RWPE2 (cell line): ENCODE results near the gene CD300H.

Source experiments
- ATAC-seq: fragments of 200-7000 bp; cut with Tn5 transposase; 3 replicates; pipeline ENCODE4 v1.9.1; 2021; ENCODE audit warnings: low read depth
- DNase-seq: peaks from one replicate; pipeline ENCODE4 v3.0.0-alpha.2; 2020; ENCODE audit warnings: low spot score
- H3K27ac ChIP-seq: fragments of 450-650 bp; 2 replicates; pipeline ENCODE4 v1.5.1; 2017; ENCODE audit warnings: mild to moderate bottlenecking; ENCODE audit not compliant: poor library complexity, severe bottlenecking
- H3K27me3 ChIP-seq: fragments of 250-450 bp; sonication (Bioruptor Pico); 2 replicates; pipeline ENCODE4 v1.5.1; 2021; ENCODE audit warnings: mild to moderate bottlenecking, moderate library complexity; ENCODE audit not compliant: insufficient read depth, poor library complexity, severe bottlenecking
- H3K36me3 ChIP-seq: fragments of 250-450 bp; sonication (Bioruptor Pico); 2 replicates; pipeline ENCODE4 v1.5.1; 2020; ENCODE audit warnings: low read depth, mild to moderate bottlenecking, moderate library complexity
- H3K4me1 ChIP-seq: fragments of 250-450 bp; sonication (Bioruptor Pico); 2 replicates; pipeline ENCODE4 v1.5.1; 2021; ENCODE audit warnings: mild to moderate bottlenecking, moderate library complexity; ENCODE audit not compliant: insufficient read depth, poor library complexity, severe bottlenecking
- H3K4me3 ChIP-seq: fragments of 250-450 bp; sonication (Bioruptor Pico); 2 replicates; pipeline ENCODE4 v1.5.1; 2021; ENCODE audit warnings: mild to moderate bottlenecking, moderate library complexity; ENCODE audit not compliant: severe bottlenecking
- H3K9me3 ChIP-seq: fragments of 250-450 bp; sonication (Bioruptor Pico); 2 replicates; pipeline ENCODE4 v1.5.1; 2021; ENCODE audit warnings: mild to moderate bottlenecking, moderate library complexity; ENCODE audit not compliant: severe bottlenecking
- CTCF ChIP-seq: fragments of 450-650 bp; IDR thresholded peaks from one replicate; pipeline ENCODE4 v1.5.1; 2017; ENCODE audit warnings: mild to moderate bottlenecking, moderate library complexity; ENCODE audit not compliant: poor library complexity, severe bottlenecking

CD300H gene

GRCh38 chr17:74603746-74604145, 36.4 kb upstream of the CD300H start:
- Histone ChIP-seq H3K4me1 (peaks cover 21% of the 10 kb centered on the region), H3K4me3 (no peak overlapping the region), H3K27me3 (no peaks in the 10 kb centered on the region), H3K27ac (no peak overlapping the region), H3K36me3 (no peaks in the 10 kb centered on the region), H3K9me3 (no peaks in the 10 kb centered on the region)
- no peak for TF ChIP-seq CTCF
- no peak for DNase-seq
- ATAC-seq, result no peak

GRCh38 chr17:74603037-74603635, 35.8 kb upstream of the CD300H start:
- H3K4me3 ChIP-seq, result no peak overlapping the region
- H3K4me1 ChIP-seq, result peaks cover 21% of the 10 kb centered on the region
- ATAC-seq (no peak), DNase-seq (no peak)
- no peaks in the 10 kb centered on the region for H3K27me3 ChIP-seq
- no peak for TF ChIP-seq CTCF
- no peaks in the 10 kb centered on the region for H3K36me3 ChIP-seq
- no peaks in the 10 kb centered on the region for H3K9me3 ChIP-seq
- no peak overlapping the region for H3K27ac ChIP-seq

- peak; percentile 81 for TF ChIP-seq CTCF
- Histone ChIP-seq H3K4me3 (no peak overlapping the region), H3K9me3 (no peaks in the 10 kb centered on the region), H3K27ac (no peak overlapping the region), H3K36me3 (no peaks in the 10 kb centered on the region), H3K4me1 (peaks cover 21% of the 10 kb centered on the region), H3K27me3 (no peaks in the 10 kb centered on the region)
- DNase-seq (no peak), ATAC-seq (no peak)
Measured at GRCh38 chr17:74601944-74602572, 34.7 kb upstream of the CD300H start.

- peaks cover 9% of the 10 kb centered on the region for H3K4me1 ChIP-seq
- ATAC-seq, result peak; percentile 76
- no peak overlapping the region for H3K4me3 ChIP-seq
Measured at GRCh38 chr17:74599448-74599939, 32.2 kb upstream of the CD300H start.

More at GRCh38 chr17:74599448-74599939, 32.2 kb upstream of the CD300H start:
- DNase-seq, result no peak
- H3K9me3 ChIP-seq, result no peaks in the 10 kb centered on the region
- no peaks in the 10 kb centered on the region for H3K27me3 ChIP-seq
- H3K36me3 ChIP-seq, result no peaks in the 10 kb centered on the region
- TF ChIP-seq CTCF, result no peak
- peak overlapping the region; percentile 24 for H3K27ac ChIP-seq
